ENCODE data around the gene GGN. TPM values are rescaled to one million over a fixed set of nuclear protein-coding genes. Genes with fewer than 3 reads are reported as not detected.
A peak's percentile ranks its signal among the peaks of the same experiment; 100 is the strongest.
"Not testable (repeated sequence)": the region's sequence is repeated elsewhere in the genome, so short reads cannot be mapped to it uniquely, and the experiment has no call there.

Gene GGN
- total RNA-seq = not detected

DNA sequence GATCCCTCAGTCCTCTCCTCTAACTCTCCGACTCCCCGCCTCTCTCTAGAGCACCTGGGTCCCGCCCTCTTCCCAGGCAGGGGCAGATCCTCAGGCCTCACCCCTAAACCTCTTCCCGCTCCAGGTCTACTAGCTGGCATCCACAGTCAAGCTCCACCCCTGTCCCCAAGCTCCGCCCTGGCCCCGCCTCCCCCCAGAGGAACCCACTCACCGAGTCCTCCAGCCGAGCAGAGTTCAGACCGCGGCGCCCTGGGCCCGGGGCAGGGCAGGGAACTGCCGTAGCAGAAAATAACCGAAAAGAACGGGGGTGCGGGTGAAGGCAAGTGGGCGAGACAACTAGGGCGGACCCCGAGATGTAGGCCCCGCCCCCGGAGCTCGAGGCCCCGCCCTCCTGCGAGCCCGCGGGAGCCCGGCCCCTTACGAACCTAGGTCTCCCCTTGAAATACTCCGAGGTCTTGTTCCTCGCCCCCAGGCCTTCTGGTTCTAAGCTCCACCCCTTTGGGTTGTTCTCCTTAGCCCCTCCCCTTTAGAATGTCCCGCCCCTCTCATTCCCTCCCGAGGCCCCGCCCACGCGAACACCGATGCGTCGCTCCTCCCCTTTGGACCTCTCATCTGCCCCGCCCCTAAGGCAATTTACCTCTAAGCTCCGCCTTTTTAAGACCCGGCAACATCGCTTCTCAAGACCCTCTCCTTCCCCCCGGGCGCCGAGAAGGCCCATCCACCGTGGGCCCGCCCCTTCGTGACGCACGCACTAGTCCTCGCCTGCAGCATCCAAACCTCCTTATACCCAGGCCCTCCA is at the start of gene GGN:
Gene GGN (minus strand): TSS at position 485 of the 799 bp plus-strand sequence. CDS start 773 bp downstream, outside the sequence.
- Histone ChIP-seq H3K4me1 (ENCODE audit: insufficient read depth, low read length) (peaks cover 34% of the 10 kb centered on the region), H3K9me3 (ENCODE audit: low read depth, low read length) (no peaks in the 10 kb centered on the region), H3K27me3 (ENCODE audit: insufficient read depth, low read length) (peaks cover 22% of the 10 kb centered on the region), H3K4me3 (ENCODE audit: low read length) (peak within 1 kb of the TSS; percentile 30)

GRCh38 chr19:38437295-38437694 is 49.5 kb upstream of the GGN start:
- Histone ChIP-seq H3K9me3 (ENCODE audit: low read depth, low read length) (no peaks in the 10 kb centered on the region), H3K4me3 (ENCODE audit: low read length) (no peak overlapping the region), H3K4me1 (ENCODE audit: insufficient read depth, low read length) (peaks cover 14% of the 10 kb centered on the region), H3K27me3 (ENCODE audit: insufficient read depth, low read length) (peaks cover 10% of the 10 kb centered on the region)

DNA sequence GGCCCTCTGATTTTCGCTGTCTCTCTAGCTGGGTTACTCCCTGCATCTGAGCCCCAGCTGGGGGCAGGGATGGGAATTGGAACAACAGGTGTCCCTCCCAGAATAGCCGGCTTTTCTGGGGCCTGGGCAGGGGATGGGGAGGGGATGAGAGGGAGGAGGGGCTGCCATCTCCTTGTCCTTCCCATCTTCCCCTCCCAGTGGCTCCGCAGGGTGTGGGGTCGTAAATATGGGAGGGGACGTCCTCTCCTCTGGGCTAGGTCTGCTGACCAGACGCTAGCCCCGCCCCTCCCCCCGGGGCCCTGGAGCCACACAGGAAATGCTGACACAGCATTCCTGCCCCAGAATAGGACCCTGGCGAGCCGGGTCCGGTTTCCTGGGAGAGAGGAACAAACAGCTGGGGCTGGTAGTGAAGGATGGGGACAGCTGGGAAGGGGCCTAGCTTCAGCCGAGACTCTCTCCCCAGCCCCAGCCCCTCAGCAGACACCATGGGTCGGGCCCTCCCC is 46.8 kb upstream of the GGN start:
- Histone ChIP-seq H3K4me1 (ENCODE audit: insufficient read depth, low read length) (peaks cover 14% of the 10 kb centered on the region), H3K27me3 (ENCODE audit: insufficient read depth, low read length) (peaks cover 10% of the 10 kb centered on the region), H3K4me3 (ENCODE audit: low read length) (no peak overlapping the region), H3K9me3 (ENCODE audit: low read depth, low read length) (no peaks in the 10 kb centered on the region)

DNA sequence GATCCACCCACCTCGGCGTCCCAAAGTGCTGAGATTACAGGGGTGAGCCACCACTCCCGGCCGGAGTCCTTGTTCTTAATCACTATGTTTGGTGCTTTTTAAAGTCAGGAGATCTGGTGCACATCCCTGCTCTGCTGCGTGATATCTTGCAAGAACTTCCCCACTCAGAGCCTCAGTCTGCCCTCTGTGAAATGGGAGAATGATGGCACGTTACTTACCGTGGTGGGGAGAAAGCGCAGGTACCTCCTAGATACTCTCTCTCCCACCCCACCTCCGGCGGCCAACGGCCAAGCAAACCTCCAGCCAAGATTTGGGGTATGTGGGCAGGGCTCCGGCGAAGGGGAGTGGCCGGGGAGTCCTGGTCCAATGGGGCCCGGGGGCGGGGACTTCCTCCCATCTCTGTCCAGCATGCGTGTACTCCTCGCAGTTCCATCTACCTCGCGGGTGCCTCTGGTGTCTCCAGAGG is 45.5 kb upstream of the GGN start, which contains the start of gene RYR1:
Gene RYR1 (plus strand): TSS at position 424 of the 466 bp plus-strand sequence. CDS start 139 bp downstream, outside the sequence.
- Histone ChIP-seq H3K4me3 (ENCODE audit: low read length) (no peak within 1 kb of the TSS), H3K4me1 (ENCODE audit: insufficient read depth, low read length) (peaks cover 14% of the 10 kb centered on the region), H3K27me3 (ENCODE audit: insufficient read depth, low read length) (peaks cover 10% of the 10 kb centered on the region), H3K9me3 (ENCODE audit: low read depth, low read length) (no peaks in the 10 kb centered on the region)

GRCh38 chr19:38430931-38431330 is 43.1 kb upstream of the GGN start:
- peaks cover 17% of the 10 kb centered on the region for H3K4me1 ChIP-seq (ENCODE audit: insufficient read depth, low read length)
- no peaks in the 10 kb centered on the region for H3K9me3 ChIP-seq (ENCODE audit: low read depth, low read length)
- H3K27me3 ChIP-seq (ENCODE audit: insufficient read depth, low read length) = peaks cover 10% of the 10 kb centered on the region
- H3K4me3 ChIP-seq (ENCODE audit: low read length) = no peak overlapping the region

DNA sequence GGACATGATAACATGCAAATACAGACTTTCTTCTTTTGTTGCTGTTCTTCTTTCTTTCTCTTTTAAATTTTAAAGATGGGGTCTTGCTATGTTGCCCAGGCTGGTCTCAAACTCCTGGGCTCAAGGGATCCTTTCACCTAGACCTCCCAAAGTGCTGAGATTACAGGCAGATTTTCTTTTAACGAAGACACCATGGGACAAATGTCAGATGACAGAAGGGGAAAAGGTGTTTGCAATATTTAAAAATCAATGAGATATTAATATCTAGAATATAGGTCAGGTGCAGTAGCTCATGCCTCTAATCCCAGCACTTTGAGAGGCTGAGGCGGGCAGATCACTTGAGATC is 42.0 kb upstream of the GGN start:
- H3K9me3 ChIP-seq (ENCODE audit: low read depth, low read length) = no peaks in the 10 kb centered on the region
- H3K4me1 ChIP-seq (ENCODE audit: insufficient read depth, low read length) = peaks cover 24% of the 10 kb centered on the region
- H3K27me3 ChIP-seq (ENCODE audit: insufficient read depth, low read length) = peaks cover 10% of the 10 kb centered on the region
- no peak overlapping the region for H3K4me3 ChIP-seq (ENCODE audit: low read length)

- no peaks in the 10 kb centered on the region for H3K9me3 ChIP-seq (ENCODE audit: low read depth, low read length)
- peaks cover 6% of the 10 kb centered on the region for H3K27me3 ChIP-seq (ENCODE audit: insufficient read depth, low read length)
- peaks cover 24% of the 10 kb centered on the region for H3K4me1 ChIP-seq (ENCODE audit: insufficient read depth, low read length)
- H3K4me3 ChIP-seq (ENCODE audit: low read length) = no peak overlapping the region
These were observed 41.4 kb upstream of the GGN start for GRCh38 chr19:38429055-38429810.

DNA sequence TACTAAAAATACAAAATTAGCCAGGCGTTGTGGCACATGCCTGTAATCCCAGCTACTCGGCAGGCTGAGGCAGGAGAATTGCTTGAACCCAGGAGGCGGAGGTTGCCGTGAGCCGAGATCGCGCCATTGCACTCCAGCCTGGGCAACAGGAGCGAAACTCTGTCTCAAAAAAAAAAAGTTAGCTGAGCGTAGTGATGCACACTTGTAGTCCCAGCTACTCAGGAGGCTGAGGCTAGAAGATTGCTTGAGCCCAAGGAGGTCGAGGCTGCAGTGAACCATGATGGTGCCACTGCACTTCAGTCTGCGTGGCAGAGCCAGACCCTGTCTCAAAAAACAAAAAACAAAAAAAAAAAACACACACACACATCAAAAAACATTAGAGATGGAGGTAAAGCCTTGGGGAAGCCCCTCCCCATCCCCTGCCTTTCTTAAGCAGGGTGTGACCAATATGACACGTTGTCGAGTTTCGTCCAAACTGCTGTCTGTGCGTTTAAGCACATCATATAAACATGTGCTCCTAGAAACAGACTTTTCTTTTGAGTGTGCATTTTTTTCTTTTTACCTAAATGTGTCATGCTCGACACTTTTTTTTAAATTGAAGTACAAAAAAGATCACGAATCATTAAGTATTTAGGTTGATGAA is 39.3 kb upstream of the GGN start:
- not testable (repeated sequence) for H3K27me3 ChIP-seq (ENCODE audit: insufficient read depth, low read length); H3K4me3 ChIP-seq (ENCODE audit: low read length); H3K9me3 ChIP-seq (ENCODE audit: low read depth, low read length)
- H3K4me1 ChIP-seq (ENCODE audit: insufficient read depth, low read length) = peaks cover 26% of the 10 kb centered on the region

- Histone ChIP-seq H3K27me3 (ENCODE audit: insufficient read depth, low read length) (no peaks in the 10 kb centered on the region), H3K4me1 (ENCODE audit: insufficient read depth, low read length) (peaks cover 26% of the 10 kb centered on the region), H3K4me3 (ENCODE audit: low read length) (peak within 1 kb of the TSS; percentile 67), H3K9me3 (ENCODE audit: low read depth, low read length) (no peaks in the 10 kb centered on the region)
These were observed 38.1 kb upstream of the GGN start, which contains the start of gene RASGRP4 for GRCh38 chr19:38425810-38426466. TSS of gene RASGRP4 (minus strand) at chr19:38426219. CDS start at chr19:38426091, 128 bp downstream.

- Histone ChIP-seq H3K27me3 (ENCODE audit: insufficient read depth, low read length) (no peaks in the 10 kb centered on the region), H3K4me1 (ENCODE audit: insufficient read depth, low read length) (peaks cover 26% of the 10 kb centered on the region), H3K4me3 (ENCODE audit: low read length) (peak overlapping the region; percentile 67), H3K9me3 (ENCODE audit: low read depth, low read length) (no peaks in the 10 kb centered on the region)
These were observed 37.5 kb upstream of the GGN start for GRCh38 chr19:38425222-38425809.

DNA sequence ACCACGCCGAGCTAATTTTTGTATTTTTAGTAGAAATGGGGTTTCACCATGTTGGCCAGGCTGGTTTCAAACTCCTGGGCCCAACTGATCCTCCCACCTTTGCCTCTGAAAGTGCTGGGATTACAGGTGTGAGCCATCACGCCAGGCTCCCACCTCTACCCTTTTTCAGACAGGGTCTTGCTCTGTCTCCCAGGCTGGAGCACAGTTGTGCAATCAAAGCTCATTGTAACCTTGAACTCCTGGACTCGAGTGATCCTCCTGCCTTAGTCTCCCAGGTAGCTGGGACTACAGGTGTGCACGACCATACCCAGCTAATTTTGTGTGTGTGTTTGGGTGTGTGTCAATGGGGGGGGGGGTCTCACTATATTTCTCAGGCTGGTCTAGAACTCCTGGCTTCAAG is 36.4 kb upstream of the GGN start:
- H3K9me3 ChIP-seq (ENCODE audit: low read depth, low read length) = no peaks in the 10 kb centered on the region
- peaks cover 26% of the 10 kb centered on the region for H3K4me1 ChIP-seq (ENCODE audit: insufficient read depth, low read length)
- no peaks in the 10 kb centered on the region for H3K27me3 ChIP-seq (ENCODE audit: insufficient read depth, low read length)
- no peak overlapping the region for H3K4me3 ChIP-seq (ENCODE audit: low read length)

DNA sequence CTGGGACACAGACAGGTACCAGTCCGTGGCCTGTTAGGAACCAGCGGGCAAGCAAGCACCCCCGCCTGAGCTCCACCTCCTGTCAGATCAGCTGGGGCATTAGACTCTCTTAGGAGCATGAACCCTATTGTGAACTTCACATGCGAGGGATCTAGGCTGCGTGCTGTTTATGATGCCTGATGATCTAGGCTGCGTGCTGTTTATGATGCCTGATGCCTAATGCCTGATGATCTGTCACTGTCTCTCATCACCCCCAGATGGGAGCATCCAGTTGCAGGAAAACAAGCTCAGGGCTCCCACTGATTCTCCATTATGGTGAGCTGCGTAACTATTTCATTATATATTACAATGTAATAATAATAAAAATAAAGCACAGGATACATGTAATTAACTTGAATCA is 34.6 kb upstream of the GGN start:
- Histone ChIP-seq H3K4me3 (ENCODE audit: low read length) (no peak overlapping the region), H3K27me3 (ENCODE audit: insufficient read depth, low read length) (no peaks in the 10 kb centered on the region), H3K4me1 (ENCODE audit: insufficient read depth, low read length) (peaks cover 40% of the 10 kb centered on the region), H3K9me3 (ENCODE audit: low read depth, low read length) (no peaks in the 10 kb centered on the region)

DNA sequence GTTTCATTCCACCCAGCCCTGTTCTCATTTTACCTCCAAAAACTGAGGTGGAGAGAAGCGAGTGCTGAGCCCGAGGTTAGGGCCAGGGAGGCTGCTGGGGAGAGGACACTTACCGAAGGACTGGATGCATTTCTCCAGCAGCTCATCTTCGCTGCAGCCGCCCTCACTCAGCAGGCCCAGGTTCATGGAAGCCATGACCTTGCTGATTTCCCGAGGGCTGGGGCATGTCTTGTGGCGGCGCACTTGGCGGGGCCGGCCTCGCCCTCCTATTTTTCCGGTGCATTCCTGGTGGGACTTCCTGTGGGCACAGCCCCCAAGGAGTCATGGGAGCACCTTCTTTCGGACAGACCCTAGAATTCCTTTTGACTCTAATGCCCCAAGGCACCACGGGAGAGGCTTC is 34.0 kb upstream of the GGN start:
- H3K27me3 ChIP-seq (ENCODE audit: insufficient read depth, low read length) = no peaks in the 10 kb centered on the region
- no peak overlapping the region for H3K4me3 ChIP-seq (ENCODE audit: low read length)
- H3K4me1 ChIP-seq (ENCODE audit: insufficient read depth, low read length) = peaks cover 46% of the 10 kb centered on the region
- H3K9me3 ChIP-seq (ENCODE audit: low read depth, low read length) = no peaks in the 10 kb centered on the region

DNA sequence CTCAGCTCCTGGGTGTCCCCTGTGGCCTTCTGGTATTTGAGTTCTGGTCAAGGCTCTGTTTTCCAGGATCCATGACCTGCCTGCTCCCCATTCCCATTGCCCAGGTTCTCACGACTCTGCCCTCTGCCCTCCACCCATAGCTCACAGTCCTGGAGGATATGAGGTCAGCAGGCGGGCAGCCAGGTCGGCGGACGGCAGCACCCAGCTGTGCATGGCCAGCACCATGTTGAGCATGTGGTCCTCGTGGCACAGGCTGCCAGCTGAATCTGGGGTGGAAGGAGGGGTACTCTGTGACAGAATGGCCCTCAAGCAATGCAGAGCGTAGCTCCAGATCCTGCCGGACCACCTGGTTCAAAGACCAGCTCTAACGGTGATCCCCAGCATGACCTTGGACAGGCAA is 33.1 kb upstream of the GGN start:
- Histone ChIP-seq H3K9me3 (ENCODE audit: low read depth, low read length) (no peaks in the 10 kb centered on the region), H3K27me3 (ENCODE audit: insufficient read depth, low read length) (no peaks in the 10 kb centered on the region), H3K4me1 (ENCODE audit: insufficient read depth, low read length) (peaks cover 42% of the 10 kb centered on the region), H3K4me3 (ENCODE audit: low read length) (no peak overlapping the region)

Measured in mononuclear cell (primary cell).